Activated CD4-positive, alpha-beta T cell treated with anti-CD3 and anti-CD28 coated beads for 24 hours (primary cell): ENCODE measurements around the gene ABCA13.

ENCODE experiments used
- DNase-seq, 2 donors: peaks; one replicate each; pipeline ENCODE4 v3.0.0-alpha.2; 2020; ENCODE audit warnings: low read depth in 2 of 2

ABCA13 gene

GRCh38 chr7:48427671-48428070 lies 256.4 kb downstream of the ABCA13 start:
- DNase-seq, result no peak

GRCh38 chr7:48428091-48428684 lies 256.9 kb downstream of the ABCA13 start:
- DNase-seq, result no peak

- DNase-seq, result no peak
Observed at GRCh38 chr7:48429117-48429516, 257.9 kb downstream of the ABCA13 start.

GRCh38 chr7:48438206-48438605 lies 266.9 kb downstream of the ABCA13 start:
- no peak for DNase-seq

- no peak for DNase-seq
Observed at GRCh38 chr7:48441848-48442492, 270.7 kb downstream of the ABCA13 start.

- DNase-seq, result no peak
Observed at GRCh38 chr7:48443051-48443450, 271.8 kb downstream of the ABCA13 start.

GRCh38 chr7:48446721-48447120 lies 275.5 kb downstream of the ABCA13 start:
- DNase-seq, result no peak

GRCh38 chr7:48452218-48452617 lies 281.0 kb downstream of the ABCA13 start:
- DNase-seq, result no peak

GRCh38 chr7:48454750-48455192 lies 283.5 kb downstream of the ABCA13 start:
- no peak for DNase-seq

- no peak for DNase-seq
Observed at GRCh38 chr7:48455363-48455762, 284.1 kb downstream of the ABCA13 start.

- no peak for DNase-seq
Observed at GRCh38 chr7:48458701-48459524, 287.7 kb downstream of the ABCA13 start.

- no peak for DNase-seq
Observed at GRCh38 chr7:48466713-48467112, 295.5 kb downstream of the ABCA13 start.

GRCh38 chr7:48471196-48471595 lies 299.9 kb downstream of the ABCA13 start:
- no peak for DNase-seq

GRCh38 chr7:48472640-48473039 lies 301.4 kb downstream of the ABCA13 start:
- no peak for DNase-seq

GRCh38 chr7:48473205-48473865 lies 302.1 kb downstream of the ABCA13 start:
- no peak for DNase-seq

GRCh38 chr7:48481235-48481634 lies 310.0 kb downstream of the ABCA13 start:
- DNase-seq, result no peak

GRCh38 chr7:48497521-48497920 lies 326.3 kb downstream of the ABCA13 start:
- no peak for DNase-seq

GRCh38 chr7:48502021-48502420 lies 330.8 kb downstream of the ABCA13 start:
- no peak for DNase-seq

- DNase-seq, result no peak
Observed at GRCh38 chr7:48505051-48505450, 333.8 kb downstream of the ABCA13 start.

GRCh38 chr7:48505466-48505865 lies 334.2 kb downstream of the ABCA13 start:
- no peak for DNase-seq

GRCh38 chr7:48506569-48506968 lies 335.3 kb downstream of the ABCA13 start:
- DNase-seq, result no peak

- no peak for DNase-seq
Observed at GRCh38 chr7:48511080-48511479, 339.8 kb downstream of the ABCA13 start.
